Measurements from ENCODE around the gene LRRC8E. TPM values are rescaled to one million over a fixed set of nuclear protein-coding genes. Genes with fewer than 3 reads are reported as not detected.

Gene LRRC8E
- total and polyA plus RNA-seq, 2 of the 8 experiments (the other 6 are each of a cell fraction or from before 2014, with no cell fraction given): 2.7 to 2.9 TPM

DNA sequence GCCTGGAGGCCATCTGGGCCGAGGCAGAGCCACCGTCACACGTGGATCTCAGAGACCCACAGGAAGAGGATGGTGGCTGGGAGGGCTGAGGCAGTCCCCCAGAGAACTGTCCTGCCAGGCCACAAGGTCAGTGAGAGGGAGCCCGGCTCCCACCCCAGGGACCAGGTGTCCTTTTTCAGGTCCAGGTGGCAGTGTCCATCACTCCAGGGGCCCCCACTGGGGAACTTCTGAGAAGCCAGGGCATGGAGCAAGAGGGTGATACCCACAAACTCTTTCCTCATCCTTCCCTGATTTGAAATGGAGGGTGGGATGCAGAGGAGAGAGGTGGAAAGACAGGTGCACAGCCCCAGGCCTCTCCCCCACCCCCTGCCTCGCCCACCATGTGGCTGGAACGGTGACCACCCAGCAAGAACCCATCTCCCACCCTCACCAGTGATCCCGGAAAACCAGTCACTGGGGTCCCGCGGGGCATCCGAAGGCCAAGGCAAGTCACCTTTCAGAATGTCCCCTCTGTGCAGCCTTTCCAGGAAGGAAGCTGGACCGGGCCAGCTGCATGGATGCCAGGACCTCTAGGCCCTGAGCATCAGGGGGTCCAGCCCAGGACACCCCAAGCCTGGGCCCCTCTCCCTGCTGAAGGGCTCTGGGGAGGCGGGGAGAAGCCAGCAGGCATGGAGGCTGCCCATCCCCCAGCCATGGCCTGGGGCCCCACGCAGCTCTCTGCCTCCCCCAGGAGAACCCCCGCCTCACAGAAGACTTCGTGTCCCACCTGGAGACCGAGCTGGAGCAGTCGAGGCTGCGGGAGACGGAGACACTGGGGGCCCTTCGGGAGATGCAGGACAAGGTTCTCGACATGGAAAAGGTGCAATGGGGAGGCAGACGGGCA, 28.2 kb upstream of the LRRC8E start:
- H3K27ac ChIP-seq (ENCODE audit: low read depth, low read length): no peak overlapping the region
- no peak overlapping the region for H3K4me3 ChIP-seq (ENCODE audit: extremely low read depth in 1 of 4, insufficient read depth in 2 of 4, low read depth in 3 of 4, low read length in 4 of 4)
- H2AK5ac ChIP-seq (ENCODE audit: low read depth, low read length): 0 out of 2 replicates have a peak overlapping the region, but pooled peaks have one; percentile 13
- no peaks in the 10 kb centered on the region for H3K36me3 ChIP-seq (ENCODE audit: control insufficient read depth in 2 of 4, insufficient read depth in 4 of 4, low read length in 3 of 4)
- 0 out of 2 replicates have a peak overlapping the region, but pooled peaks have one; percentile 24 for H3K18ac ChIP-seq (ENCODE audit: extremely low read depth, low read length)
- no peak for TF ChIP-seq JUND (IDR thresholded peaks at IDR 0.05; ENCODE audit: low read length)
- ChIA-PET POLR2A (ENCODE audit: partially characterized antibody) (interaction anchor here (1.0 to 10.5 kb wide), 6 partner anchors 9 to 59 kb away, joined by 3 to 106 read pairs (median 9); partner anchors contain the start of genes MAP2K7, SNAPC2 and TGFBR3L), CTCF (ENCODE audit: partially characterized antibody) (interaction anchor here (0.9 to 11.2 kb wide), 10 partner anchors 9 to 292 kb away, joined by 3 to 112 read pairs (median 5); partner anchors contain the start of genes SNAPC2 and TGFBR3L)
- H2BK12ac ChIP-seq (ENCODE audit: low read depth, low read length): 0 out of 2 replicates have a peak overlapping the region, but pooled peaks have one; percentile 63
- no peak overlapping the region for H4K91ac ChIP-seq (replicated peaks; ENCODE audit: insufficient read length, low read length)
- peaks cover 15% of the 10 kb centered on the region; the same call in 1 of the 2 replicates for H3K23me2 ChIP-seq (ENCODE audit: low read depth, low read length)
- H2AFZ ChIP-seq (ENCODE audit: low read length): no peak overlapping the region
- no peak overlapping the region for H2BK5ac ChIP-seq (ENCODE audit: low read depth, low read length)
- H4K8ac ChIP-seq (ENCODE audit: extremely low read depth, insufficient read depth, low read length): no peak overlapping the region; the same call in 1 of the 2 replicates
- 0 out of 2 replicates have a peak overlapping the region, but pooled peaks have one; percentile 18 for H2BK20ac ChIP-seq (ENCODE audit: low read length)
- H3K14ac ChIP-seq (ENCODE audit: insufficient read length): no peak overlapping the region
- no peaks in the 10 kb centered on the region for H3K79me1 ChIP-seq (ENCODE audit: low read depth, low read length)
- no peak overlapping the region for H3K56ac ChIP-seq (replicated peaks; ENCODE audit: insufficient read length, low read depth, low read length)
- H3K23ac ChIP-seq (ENCODE audit: insufficient read length): no peak overlapping the region
- no peak overlapping the region for H3K4me2 ChIP-seq (ENCODE audit: insufficient read depth in 1 of 2, low read depth in 2 of 2, low read length in 2 of 2)
- DNase-seq (ENCODE audit: low read depth in 1 of 2, low spot score in 2 of 2): no peak
- no peak overlapping the region for H2BK120ac ChIP-seq (replicated peaks; ENCODE audit: low read depth, low read length)
- H3K9me3 ChIP-seq (ENCODE audit: insufficient read depth in 2 of 2, low read depth in 1 of 2, low read length in 1 of 2): no peaks in the 10 kb centered on the region
- peaks cover 0 to 10% of the 10 kb centered on the region in 2 experiments for H4K20me1 ChIP-seq (replicated peaks in 1 of 2; ENCODE audit: control insufficient read depth in 1 of 2, insufficient read depth in 2 of 2, low read length in 2 of 2)
- no peak for FAIRE-seq
- H3K79me2 ChIP-seq (ENCODE audit: control insufficient read depth in 1 of 2, insufficient read depth in 2 of 2, low read length in 2 of 2): no peaks in the 10 kb centered on the region
- H3K4ac ChIP-seq (replicated peaks; ENCODE audit: insufficient read length, low read depth, low read length): no peak overlapping the region
- no peak overlapping the region for H4K5ac ChIP-seq (ENCODE audit: insufficient read length, low read depth, low read length)
- WGBS, 2 experiments (ENCODE audit: extremely low coverage in 1 of 2, insufficient coverage in 1 of 2, insufficient read length in 1 of 2, insufficient replicate concordance in 2 of 2, low coverage in 1 of 2, low lambda C conversion rate in 2 of 2, missing lambda C conversion rate in 1 of 2): 85% methylated on average over 21 of the region's 22 CpGs; no CpG with 5 or more reads in 1 of the 2 experiments
- H3K9ac ChIP-seq (replicated peaks in 1 of 4; ENCODE audit: extremely low read depth in 1 of 4, low read depth in 3 of 4, low read length in 3 of 4): no peak overlapping the region
- H3K27me3 ChIP-seq (replicated peaks in 1 of 4; ENCODE audit: control insufficient read depth in 3 of 4, extremely low read depth in 1 of 4, insufficient read depth in 3 of 4, low read length in 3 of 4): peaks cover 8 to 33% (median 25%) of the 10 kb centered on the region in 4 experiments
- H2BK15ac ChIP-seq (ENCODE audit: low read length): no peak overlapping the region; the same call in 1 of the 2 replicates
- peaks cover 4 to 32% (median 20%) of the 10 kb centered on the region in 4 experiments; a peak in 6 of 7 replicates for H3K4me1 ChIP-seq (replicated peaks in 1 of 4; ENCODE audit: control insufficient read depth in 3 of 4, insufficient read depth in 4 of 4, low read length in 3 of 4)

All from H1 (cell line).